Measurements from ENCODE around the gene CAMTA2.

The CAMTA2 gene

DNA sequence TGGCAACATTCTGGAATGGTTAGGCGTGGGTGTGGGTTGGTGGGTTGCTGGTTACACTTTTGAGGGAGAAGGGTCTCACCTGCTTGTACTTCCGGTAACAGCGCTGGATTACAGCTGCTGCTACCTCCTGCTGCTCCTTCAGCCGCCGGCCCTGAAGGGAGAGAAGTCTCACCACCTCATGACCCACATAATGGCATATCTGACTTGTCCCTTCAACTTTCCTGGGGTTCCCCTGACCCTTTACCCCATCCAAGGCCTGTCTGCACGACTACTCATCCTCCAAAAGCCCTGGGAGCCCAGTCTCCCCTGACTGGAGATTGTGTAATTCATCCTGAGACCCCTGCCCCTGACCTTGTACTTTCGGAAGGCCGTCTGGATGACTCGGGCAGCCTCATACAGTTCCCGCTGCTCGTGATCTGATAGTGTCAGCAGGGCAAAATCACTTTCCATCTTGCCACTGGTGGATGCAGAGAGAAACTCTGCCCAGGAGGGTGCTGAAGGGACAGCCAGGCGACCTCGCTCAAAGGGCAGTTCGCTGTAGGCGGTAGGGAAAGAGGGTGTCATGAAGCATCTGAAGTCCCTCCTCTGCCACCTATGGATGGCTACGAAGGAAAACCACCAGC is 17.8 kb downstream of the CAMTA2 start:
- no peak for DNase-seq (ENCODE audit: low read depth)

DNA sequence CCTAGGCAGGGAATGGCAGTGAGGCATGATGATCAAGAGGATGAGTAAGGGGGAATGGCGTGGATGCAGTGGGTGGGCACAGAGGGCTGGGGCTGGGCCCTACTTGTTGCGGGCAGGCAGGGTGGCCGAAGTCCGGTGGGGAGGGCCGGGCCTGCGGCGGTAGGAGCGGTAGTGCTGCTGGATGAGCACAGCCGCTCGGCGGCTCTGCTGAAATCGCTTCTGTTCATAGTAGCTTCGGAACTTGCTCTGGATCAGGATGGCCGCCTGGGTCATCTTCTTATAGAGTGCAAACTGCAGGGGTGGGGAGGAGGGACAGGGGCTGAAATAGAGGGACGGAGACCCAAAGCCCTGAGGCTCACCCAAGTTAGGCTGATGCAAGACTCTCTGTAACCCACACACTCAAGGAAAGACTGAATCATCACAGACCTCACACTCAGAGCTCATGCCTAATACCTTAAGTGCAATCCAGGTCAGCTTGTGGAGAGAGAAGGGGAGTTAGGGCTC is 18.4 kb downstream of the CAMTA2 start:
- DNase-seq (ENCODE audit: low read depth) = peak; percentile 78

DNA sequence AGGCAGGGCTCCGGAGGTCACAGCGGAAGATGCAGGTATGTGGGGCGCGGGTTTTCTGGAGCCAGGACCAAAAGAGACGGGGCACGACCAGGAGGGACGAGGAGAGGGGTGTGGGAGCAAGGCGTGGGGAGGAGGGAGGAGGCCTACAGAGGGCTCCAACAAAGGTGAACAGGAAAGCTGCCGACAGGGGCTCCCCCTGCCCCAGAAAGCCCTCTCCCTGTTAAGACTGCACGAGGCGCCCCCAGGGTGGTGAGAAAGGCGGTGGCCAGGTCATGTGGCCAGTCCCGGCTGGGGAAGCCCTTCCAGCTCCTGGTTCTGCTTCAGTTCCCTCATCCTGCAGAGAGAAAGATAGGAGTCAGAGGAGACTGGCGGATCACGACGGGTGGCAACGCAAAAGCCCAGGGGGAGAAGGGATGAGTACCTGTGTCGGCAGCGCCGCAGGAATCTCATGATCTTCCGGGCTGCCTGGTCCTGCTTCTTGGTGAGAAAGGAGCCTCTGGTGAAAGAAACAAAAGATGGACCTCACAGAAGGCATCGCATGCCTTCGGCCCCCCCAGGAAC is 18.9 kb downstream of the CAMTA2 start:
- DNase-seq (ENCODE audit: low read depth) = no peak

DNA sequence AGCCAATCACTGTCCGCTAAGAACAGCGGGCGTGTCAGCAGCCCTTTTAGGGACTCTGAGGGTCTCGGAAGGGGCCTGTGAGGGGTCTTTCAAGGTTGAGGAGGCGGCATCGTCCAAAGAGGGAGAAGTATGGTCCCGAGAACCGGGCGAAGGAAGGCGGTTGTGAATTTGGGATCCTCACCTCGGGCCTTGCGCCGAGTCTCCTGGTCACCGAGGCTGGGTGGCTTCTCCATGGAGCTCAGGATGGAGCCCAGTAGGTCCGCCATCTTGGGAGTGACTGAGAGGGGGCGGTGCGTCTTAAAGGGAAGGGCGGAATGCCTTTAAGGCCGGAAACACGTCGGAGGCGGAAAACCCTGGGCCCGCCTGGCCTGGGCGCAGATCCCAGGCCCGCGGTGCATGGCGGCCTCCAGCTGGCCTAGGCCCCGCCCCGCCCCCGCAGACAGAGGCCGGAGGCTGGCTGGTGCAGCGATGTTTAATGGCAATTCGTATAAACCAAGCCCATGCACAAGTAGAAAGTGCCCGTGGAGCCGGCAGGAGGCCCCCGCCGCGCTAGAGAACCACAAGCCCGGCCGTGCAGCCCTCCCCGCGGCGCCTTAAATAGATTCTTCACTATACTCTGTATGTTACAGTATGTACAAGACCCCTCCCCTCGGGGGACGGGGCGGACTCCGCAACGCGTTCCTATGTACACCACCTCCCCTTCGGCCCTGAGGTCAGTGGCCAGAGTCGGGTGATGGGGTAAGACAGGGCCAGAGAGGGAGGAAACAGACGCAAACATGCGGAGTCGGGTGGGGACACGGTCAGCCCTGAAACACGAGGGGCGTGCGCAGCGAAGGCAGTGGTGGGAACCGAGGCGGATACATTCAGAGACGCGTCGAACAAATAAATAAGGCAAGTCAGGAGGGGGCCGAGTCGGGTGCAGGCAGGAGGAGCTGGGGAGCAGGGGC is 19.7 kb downstream of the CAMTA2 start, which contains the start of gene SPAG7:
Gene SPAG7, minus strand, starts transcription at position 279 of the 947 bp plus-strand sequence. Its CDS starts 13 bp downstream, at position 266.
- DNase-seq (ENCODE audit: low read depth) = peak; percentile 85

DNA sequence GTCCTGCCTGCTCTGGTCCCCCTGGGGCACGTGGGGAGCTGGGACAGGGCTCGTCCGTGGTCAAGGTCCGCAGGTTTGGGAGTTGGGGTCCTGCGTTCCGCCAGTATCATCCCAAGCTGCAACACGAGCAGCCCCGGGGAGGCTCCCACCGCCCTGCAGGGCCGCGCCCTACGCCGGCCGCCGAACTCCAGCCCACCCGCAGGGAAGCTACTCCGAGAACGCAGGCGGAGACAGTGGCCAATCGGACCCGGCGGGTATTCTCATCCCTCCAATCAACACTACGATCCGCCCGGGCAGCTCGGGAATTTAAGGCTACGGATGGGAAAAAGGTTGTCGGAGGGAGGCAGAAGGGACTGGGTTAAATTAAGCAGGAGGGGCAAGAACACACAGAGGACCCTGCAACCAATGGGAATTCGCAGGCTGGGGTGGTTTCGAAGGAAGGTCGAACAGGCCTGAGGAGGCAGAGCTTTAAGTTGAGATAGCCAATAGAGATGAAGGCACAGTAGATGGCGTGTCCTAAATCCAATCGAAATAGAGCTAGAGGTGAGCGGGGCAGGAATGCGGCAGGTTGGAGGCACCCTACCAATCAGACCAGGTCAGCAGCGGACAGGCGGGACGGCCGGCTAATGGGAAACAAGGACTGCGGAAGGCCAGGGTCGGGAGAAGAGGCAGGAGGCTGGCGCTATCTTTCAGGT is 20.5 kb downstream of the CAMTA2 start:
- DNase-seq (ENCODE audit: low read depth) = peak; percentile 99

DNA sequence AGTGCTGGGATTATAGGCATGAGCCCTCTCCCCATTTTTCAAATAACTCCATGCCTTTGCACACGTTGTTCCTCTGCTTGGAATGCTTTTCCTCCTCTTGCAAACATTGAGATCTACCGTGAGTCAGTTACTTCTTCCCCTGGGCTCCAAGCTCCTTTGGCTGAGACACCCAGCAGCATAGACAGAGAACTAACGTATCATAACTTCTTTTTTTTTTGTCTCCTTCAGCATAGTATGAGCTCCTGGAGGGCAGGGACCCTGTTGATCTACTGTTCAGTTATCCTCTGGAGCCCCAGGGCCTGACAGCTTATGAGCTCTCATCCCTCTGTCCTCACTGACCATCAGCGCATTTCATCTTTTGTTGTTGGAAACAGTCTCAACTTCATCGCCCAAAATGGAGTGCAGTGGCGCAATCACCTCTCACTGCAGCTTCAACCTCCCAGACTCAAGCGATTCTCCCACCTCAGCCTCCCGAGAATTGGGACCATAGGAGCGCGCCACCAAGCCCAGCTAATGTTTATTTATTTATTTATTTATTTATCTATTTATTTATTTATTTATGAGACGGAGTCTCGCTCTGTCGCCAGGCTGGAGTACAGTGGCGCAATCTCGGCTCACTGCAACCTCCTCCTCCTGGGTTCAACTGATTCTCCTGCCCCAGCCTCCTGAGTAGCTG is 22.0 kb downstream of the CAMTA2 start:
- no peak for DNase-seq (ENCODE audit: low read depth)

DNA sequence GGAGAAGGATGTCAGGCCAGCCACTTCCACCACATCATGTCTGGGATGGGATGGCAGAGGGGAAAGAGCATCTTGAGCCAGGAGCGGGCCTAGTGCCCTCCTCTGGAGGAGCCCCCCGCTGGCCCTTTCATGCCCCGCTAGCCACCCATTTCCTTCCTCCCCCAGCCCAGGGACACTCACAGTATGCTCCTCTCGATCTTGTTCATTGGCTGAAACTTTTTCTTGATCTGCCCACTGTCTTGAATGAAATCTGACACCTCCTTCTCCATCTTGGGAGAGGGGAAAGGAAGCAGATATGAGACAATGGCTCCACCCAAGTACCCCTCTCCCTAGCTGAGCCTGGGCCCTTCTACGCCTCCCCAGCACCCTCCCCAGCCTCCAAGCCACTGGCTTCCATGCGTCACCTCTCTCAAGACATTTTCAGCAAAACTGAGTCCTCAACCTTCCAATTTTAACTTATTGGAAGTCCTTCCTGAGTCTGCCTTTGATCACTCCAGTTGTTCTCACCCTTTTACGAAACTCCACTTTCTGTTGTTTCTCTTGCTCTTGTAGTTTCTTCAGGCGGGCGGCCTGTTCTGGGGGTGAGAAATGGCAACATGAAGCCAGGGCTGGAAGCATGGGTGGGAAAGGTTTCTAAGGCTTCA is 27.1 kb downstream of the CAMTA2 start:
- no peak for DNase-seq (ENCODE audit: low read depth)

DNA sequence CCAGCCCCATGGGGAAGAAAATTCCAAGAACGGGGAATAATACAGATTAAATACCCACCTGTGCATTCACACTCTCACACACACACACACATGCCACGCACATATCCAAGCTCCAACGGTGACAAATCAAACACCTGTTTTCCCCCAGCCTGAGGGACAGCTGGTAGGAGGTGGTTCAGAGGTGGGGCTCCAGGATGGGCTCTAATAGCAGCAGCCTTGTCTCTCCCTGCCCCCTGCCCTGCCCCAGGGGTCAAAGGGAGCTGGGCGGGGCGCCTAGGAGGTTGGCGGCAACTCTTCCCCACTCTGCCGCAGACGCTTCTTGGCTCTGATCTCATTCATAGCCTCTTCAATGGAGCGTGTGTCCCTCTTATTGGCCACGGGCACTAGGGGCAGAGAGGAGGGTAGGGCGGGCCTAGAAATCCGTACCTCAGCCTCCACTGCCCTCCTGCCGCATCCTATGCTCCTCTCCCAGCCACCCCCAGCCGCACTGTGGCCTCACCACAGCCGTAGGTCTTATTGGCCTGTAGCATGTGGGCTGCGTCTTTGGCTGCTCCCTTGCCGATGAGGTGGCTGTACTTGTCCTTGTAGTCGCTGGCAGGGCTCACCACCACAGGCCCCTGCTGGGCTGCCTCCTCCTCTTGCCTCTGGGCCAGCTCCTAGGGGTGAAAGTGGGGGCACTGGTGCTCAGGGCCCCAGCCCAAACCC is 28.1 kb downstream of the CAMTA2 start:
- DNase-seq (ENCODE audit: low read depth) = no peak

DNA sequence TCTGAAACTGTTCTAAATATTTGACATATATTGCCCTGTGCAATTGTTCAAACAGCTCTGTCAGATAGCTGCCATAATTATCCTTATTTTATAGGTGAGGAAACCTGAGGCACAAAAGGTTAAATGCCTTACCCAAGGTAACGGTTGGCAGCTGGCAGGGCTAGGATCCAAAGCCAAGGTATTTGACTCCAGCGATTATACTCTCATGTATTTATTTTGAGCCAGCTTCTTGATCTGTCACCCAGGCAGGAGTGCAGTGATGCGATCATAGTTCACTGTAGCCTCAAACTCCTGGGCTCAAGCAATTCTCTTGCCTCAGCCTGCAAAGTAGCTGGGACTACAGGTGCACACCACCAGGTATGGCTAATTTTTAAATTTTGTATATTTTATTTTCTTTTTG is 29.4 kb downstream of the CAMTA2 start:
- no peak for DNase-seq (ENCODE audit: low read depth)

DNA sequence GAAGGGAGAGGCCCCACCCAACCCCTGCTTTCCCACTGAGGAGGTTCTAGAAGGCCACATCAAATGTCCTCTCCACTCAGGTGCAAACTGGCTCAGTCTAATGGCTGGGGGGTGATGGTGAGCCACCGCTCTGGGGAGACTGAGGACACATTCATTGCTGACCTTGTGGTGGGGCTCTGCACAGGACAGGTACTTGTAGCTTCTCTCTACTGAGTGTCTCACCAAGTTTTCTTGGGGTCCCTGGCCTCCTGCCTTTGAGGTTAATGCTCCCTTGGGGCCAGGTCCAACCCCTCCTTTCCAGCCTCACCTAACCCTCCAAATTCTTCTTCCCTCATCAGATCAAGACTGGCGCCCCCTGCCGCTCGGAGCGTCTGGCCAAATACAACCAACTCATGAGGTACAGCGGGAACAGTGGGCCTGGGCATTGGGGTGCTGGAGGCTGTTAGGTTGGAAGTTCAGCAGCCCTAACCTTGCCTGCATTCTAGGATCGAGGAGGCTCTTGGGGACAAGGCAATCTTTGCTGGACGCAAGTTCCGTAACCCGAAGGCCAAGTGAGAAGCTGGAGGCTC is 30.9 kb downstream of the CAMTA2 start:
- DNase-seq (ENCODE audit: low read depth) = no peak

DNA sequence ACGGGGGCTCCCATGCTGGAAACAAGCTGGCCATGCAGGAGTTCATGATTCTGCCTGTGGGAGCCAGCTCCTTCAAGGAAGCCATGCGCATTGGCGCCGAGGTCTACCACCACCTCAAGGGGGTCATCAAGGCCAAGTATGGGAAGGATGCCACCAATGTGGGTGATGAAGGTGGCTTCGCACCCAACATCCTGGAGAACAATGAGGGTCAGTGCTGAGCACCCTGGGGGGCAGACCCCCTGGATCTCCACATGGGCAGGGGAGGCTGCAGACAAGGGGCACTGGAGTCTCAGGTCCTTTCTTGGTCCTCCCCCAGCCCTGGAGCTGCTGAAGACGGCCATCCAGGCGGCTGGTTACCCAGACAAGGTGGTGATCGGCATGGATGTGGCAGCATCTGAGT is 32.4 kb downstream of the CAMTA2 start:
- DNase-seq (ENCODE audit: low read depth) = no peak

DNA sequence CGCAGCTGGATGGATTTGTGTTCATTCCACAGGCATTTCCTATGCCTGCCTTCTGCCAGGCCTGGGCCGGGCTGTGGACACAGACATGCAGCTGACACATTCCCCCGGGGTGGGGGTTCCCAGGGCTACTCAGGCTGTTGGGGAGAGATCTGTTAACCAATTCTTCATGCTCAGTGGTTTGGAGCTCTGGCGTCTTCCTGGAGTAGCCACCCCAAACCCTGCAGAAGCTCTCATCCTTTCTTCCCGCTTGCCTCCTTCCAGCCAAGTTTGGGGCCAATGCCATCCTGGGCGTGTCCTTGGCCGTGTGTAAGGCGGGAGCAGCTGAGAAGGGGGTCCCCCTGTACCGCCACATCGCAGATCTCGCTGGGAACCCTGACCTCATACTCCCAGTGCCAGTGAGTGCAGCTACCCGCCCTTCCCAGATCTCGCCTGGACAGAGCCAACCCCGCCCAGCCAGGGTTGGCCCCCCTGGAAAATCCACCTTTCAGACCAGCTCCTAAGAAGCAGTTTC is 34.0 kb downstream of the CAMTA2 start:
- DNase-seq (ENCODE audit: low read depth) = peak; percentile 68

DNA sequence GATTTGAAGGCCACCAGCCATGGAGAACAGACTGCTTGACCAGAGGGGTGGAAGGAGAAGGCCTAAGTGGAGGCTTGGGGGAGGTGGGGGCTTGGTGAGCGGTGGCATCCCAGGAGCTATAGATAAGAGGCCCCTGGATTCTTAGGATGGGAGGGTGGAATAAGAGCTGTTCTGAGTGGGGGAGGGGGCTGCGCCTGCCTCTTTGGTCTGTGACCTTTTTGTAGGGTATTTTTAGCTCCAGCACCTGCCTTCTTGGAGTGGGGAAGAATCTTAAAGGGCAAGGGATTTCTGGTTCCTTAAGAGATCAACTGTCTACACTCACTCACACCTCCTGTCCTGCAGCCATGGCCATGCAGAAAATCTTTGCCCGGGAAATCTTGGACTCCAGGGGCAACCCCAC is 36.0 kb downstream of the CAMTA2 start:
- no peak for DNase-seq (ENCODE audit: low read depth)

DNA sequence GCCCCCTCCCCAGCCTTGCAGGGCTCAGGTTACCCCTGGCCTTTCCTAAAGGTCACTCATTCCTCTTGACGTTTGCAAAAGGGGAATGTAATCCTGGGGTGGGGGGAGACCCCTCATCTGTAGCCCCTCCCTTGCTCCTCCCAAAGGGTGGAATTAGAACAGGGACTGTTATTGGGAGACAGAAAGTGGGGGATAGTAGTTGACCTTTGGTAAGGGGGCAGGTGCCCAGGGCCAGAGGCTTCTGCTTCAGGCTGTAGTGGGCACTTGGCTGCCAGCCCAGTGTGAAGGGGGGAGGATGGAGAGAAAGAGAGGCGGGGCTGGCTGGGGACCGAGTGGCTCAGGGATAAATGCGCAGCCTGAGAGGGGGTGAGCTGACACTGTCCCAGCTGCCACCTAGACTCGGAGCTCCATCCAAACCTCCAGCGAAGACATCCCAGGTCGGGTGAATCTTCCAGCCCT is 36.7 kb downstream of the CAMTA2 start, which contains the start of gene ENO3:
Gene ENO3, plus strand, starts transcription at position 374 of the 459 bp plus-strand sequence. CDS start 711 bp downstream, outside the sequence.
- DNase-seq (ENCODE audit: low read depth) = no peak

DNA sequence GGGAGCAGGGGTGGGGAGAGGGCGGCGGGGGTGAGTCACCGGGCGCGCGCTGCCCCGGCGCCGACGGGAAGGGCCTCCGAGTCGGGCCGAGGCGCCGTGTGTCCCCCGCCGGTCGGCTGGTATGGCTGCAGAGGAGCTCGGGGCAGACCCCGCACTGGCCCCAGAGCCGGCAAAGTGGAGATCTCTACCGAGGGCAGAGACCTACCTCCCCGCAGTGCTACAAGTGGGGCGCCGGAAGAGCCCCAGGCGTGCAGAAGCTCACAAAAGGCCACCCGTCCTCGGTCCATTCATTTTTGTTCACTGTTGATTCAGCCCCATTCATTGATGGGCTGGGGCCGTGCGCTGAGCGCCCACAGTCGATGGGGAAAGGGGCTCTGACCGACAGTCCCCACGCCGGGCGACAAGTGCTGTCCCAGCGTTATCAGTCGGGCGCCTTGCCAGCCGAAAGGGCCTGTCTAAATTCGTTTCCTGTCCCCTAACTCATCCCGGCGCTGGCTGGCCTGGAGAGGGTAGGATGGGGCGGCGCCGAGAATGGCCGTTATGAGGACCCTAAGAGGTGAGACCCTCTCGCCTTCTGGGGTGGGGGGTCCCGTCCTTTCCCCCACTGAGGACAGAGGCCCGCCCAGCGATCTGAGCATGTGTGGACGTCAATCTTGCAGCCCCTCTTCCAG is 37.3 kb downstream of the CAMTA2 start:
- DNase-seq (ENCODE audit: low read depth) = no peak

DNA sequence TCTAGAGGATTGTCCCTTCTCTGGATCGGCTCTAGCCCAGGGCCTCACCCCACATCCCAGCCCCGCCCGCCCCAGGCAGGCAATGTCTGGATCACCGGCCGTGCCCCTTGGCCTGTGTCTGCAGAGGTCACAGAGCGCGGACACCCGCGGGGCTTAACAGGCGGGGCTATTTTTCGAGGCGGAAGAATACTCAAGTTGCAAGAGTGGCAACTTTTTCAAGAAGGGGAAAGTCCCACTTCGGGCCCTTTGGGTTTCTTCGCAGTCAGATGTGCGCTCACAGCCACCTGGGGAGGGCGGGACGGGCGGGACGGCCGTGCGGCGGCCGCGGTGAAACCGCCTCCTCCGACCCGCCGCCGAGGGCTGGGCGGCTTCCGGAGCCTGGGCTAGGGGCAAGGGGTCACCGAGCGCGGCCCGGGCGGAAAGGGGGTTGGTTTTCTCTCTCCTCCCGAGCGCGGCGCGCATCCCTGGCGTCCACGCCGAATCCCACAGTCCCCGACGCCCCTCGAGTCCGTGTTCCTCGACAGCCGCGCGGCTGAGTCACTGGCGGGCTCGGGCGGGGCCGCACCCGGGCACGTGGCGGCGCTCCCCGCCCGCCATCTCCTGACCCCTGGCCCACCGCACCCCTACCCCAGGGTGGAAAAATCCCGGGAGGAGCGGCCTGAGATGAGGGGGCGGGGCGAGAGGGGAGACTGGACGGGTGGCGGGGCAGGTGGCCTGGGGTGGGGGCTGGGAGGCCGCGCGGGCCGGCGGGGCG is 38.0 kb downstream of the CAMTA2 start:
- DNase-seq (ENCODE audit: low read depth) = no peak

DNA sequence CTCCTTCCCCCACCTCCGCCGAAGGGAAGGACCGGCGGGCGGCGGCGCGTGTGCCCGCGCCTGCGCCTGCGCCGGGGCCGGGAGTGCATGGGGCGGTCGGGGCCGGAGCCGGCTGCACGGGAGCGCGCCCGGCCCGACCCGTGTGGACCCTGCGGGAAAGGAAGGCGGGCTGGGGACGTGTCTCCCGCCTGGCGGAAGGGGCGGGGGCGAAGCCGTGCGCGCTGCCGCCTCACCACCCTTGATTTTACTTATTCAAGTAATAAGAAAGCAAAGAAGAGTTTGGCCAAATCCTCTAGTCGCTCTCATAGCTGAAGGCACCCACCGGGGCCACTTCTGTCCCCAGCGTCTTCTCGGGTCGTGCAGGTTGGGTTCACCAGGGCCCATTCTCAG is 38.5 kb downstream of the CAMTA2 start:
- DNase-seq (ENCODE audit: low read depth) = no peak

Measured in GM04503 (cell line).